ENCODE results near the gene CCDC149.
A peak's percentile ranks its signal among the peaks of the same experiment; 100 is the strongest.

Gene CCDC149

DNA sequence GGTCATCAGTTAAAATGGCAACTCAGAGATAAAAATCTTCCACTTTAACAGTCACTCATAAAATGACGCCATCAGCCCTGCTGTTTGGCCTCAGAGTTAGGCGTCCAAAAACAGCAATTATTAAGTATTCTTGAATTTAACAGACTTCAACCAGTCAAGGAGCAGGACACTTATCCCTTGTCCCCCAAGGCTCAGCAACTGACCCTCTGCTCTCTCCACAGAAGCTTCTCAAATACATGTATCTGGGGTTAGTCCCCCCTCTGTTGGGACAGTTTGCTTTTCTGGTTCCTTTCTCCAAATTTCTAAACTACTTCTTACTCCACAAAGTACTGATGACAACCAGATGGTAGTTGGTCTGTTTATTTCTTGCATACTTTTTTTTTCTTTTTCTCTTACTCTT is 63.1 kb downstream of the CCDC149 start:
- no peak overlapping the region for H3K4me3 ChIP-seq (ENCODE audit: low read depth, low read length)
- TF ChIP-seq CTCF (conservative IDR thresholded peaks at IDR 0.05; ENCODE audit: low read depth, low read length) = no peak
- DNase-seq (ENCODE audit: low read depth) = no peak

DNA sequence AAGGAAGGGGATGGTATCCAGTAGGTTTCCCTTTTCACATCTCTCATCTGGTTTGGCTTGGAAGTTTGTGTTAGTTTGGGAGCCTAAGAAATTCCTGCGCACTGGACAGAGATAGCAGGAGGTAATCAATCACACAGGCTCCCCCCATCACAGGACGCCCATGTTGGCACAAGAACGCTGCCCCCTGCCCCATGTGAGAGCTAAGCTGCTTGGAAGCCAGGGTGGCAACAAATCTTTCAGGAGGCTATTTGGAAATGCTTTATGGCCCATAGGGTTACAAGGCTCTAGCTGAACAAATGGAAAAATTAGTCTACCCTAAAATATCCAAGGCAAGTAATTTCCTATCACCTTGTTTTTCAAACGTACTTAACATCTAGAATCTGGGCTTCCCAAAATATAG is 63.5 kb downstream of the CCDC149 start:
- H3K4me3 ChIP-seq (ENCODE audit: low read depth, low read length) = no peak overlapping the region
- no peak for TF ChIP-seq CTCF (conservative IDR thresholded peaks at IDR 0.05; ENCODE audit: low read depth, low read length)
- DNase-seq (ENCODE audit: low read depth) = no peak

- H3K4me3 ChIP-seq (ENCODE audit: low read depth, low read length) = no peak overlapping the region
- no peak for DNase-seq (ENCODE audit: low read depth)
- TF ChIP-seq CTCF (conservative IDR thresholded peaks at IDR 0.05; ENCODE audit: low read depth, low read length) = no peak
Observed at GRCh38 chr4:24846716-24847115, 66.1 kb downstream of the CCDC149 start.

GRCh38 chr4:24845902-24846301 is 66.9 kb downstream of the CCDC149 start:
- no peak for TF ChIP-seq CTCF (conservative IDR thresholded peaks at IDR 0.05; ENCODE audit: low read depth, low read length)
- no peak overlapping the region for H3K4me3 ChIP-seq (ENCODE audit: low read depth, low read length)
- no peak for DNase-seq (ENCODE audit: low read depth)

GRCh38 chr4:24845132-24845531 is 67.7 kb downstream of the CCDC149 start:
- no peak for TF ChIP-seq CTCF (conservative IDR thresholded peaks at IDR 0.05; ENCODE audit: low read depth, low read length)
- no peak overlapping the region for H3K4me3 ChIP-seq (ENCODE audit: low read depth, low read length)
- no peak for DNase-seq (ENCODE audit: low read depth)

- TF ChIP-seq CTCF (conservative IDR thresholded peaks at IDR 0.05; ENCODE audit: low read depth, low read length) = no peak
- no peak overlapping the region for H3K4me3 ChIP-seq (ENCODE audit: low read depth, low read length)
- DNase-seq (ENCODE audit: low read depth) = peak; percentile 7
Observed at GRCh38 chr4:24843096-24843495, 69.7 kb downstream of the CCDC149 start.

GRCh38 chr4:24842356-24842755 is 70.5 kb downstream of the CCDC149 start:
- H3K4me3 ChIP-seq (ENCODE audit: low read depth, low read length) = no peak overlapping the region
- TF ChIP-seq CTCF (conservative IDR thresholded peaks at IDR 0.05; ENCODE audit: low read depth, low read length) = no peak
- DNase-seq (ENCODE audit: low read depth) = no peak
